ENCODE measurements around the gene TBC1D19. TPM values are rescaled to one million over a fixed set of nuclear protein-coding genes. Genes with fewer than 3 reads are reported as not detected.

TBC1D19 gene
- total RNA-seq, 4 donors from 2014 or later: 9.5 to 24.9 (median 11.2) TPM

DNA sequence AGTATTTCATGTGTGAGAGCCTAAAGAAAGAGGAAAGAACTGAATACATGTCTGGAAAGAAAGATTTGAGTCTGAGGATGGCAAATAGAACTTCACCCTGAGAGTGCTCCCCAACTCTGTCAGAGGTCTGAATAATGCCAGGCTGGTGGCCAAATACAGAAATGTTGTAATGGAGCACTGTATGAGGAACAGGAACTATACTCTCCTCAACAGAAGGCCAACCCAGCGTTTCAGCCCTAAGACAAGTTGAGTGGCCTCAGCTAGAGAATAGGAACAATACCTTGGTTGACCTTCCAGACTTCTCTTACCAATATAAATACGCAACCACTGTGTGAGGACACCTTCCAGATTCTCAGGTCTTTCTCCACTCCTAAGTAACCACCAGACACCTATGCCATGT is 182.3 kb downstream of the TBC1D19 start:
- H3K27ac ChIP-seq (replicated peaks in 1 of 4): no peak overlapping the region
- no peak overlapping the region for H3K4me3 ChIP-seq
- DNase-seq (ENCODE audit: extremely low spot score): no peak
- H3K36me3 ChIP-seq: peaks cover 0 to 22% (median 7%) of the 10 kb centered on the region in 4 donors
- intact Hi-C loops (cut with DNase I): no loop called here
- H3K9me3 ChIP-seq: no peaks in the 10 kb centered on the region
- H3K4me1 ChIP-seq: no peaks in the 10 kb centered on the region
- no peak for TF ChIP-seq POLR2AphosphoS5 (IDR thresholded peaks at IDR 0.05)
- TF ChIP-seq, protein P1, sequence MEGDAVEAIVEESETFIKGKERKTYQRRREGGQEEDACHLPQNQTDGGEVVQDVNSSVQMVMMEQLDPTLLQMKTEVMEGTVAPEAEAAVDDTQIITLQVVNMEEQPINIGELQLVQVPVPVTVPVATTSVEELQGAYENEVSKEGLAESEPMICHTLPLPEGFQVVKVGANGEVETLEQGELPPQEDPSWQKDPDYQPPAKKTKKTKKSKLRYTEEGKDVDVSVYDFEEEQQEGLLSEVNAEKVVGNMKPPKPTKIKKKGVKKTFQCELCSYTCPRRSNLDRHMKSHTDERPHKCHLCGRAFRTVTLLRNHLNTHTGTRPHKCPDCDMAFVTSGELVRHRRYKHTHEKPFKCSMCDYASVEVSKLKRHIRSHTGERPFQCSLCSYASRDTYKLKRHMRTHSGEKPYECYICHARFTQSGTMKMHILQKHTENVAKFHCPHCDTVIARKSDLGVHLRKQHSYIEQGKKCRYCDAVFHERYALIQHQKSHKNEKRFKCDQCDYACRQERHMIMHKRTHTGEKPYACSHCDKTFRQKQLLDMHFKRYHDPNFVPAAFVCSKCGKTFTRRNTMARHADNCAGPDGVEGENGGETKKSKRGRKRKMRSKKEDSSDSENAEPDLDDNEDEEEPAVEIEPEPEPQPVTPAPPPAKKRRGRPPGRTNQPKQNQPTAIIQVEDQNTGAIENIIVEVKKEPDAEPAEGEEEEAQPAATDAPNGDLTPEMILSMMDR (IDR thresholded peaks at IDR 0.05): no peak
- H3K27me3 ChIP-seq: no peaks in the 10 kb centered on the region
- 90% methylated on average over 2 of the region's 2 CpGs for WGBS

DNA sequence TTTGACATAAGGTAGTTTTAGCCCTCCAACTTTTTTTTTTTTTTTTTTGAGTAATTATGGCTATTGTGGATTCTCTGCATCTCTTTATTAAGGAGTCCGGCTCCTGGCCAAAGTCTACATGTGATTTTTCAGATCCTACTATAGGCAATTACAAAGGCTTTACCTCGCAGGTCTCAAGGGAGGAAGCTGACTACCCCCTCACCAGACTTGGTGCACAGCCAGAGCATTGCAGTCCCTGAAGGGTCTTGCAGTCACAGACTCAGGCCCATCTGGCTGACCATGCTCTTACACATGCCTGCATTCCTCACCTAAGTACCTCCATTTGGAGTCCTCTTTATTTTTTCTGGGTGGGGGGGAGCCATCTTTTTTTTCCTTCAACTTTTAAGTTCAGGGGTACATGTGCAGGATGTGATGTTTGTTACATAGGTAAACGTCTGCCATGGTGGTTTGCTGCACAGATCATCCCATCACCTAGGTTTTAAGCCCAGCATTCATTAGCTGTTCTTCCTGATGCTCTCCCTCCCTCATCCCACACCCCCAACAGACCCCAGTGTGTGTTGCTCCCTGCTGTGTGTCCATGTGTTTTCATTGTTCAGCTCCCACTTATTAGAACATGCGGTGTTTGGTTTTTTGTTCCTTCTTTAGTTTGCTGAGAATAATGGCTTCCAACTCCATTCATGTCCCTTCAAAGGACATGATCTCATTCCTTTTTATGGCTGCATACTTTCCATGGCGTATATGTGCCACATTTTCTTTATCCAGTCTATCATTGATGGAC is 188.4 kb downstream of the TBC1D19 start:
- no peak for DNase-seq (ENCODE audit: extremely low spot score)
- H3K4me3 ChIP-seq: no peak overlapping the region
- H3K4me1 ChIP-seq: no peaks in the 10 kb centered on the region
- intact Hi-C loops (cut with DNase I): no loop called here
- peaks cover 0 to 17% (median 14%) of the 10 kb centered on the region in 4 donors for H3K9me3 ChIP-seq
- H3K27ac ChIP-seq (replicated peaks in 1 of 4): no peak overlapping the region
- no peaks in the 10 kb centered on the region for H3K27me3 ChIP-seq
- no peak for TF ChIP-seq POLR2A (IDR thresholded peaks at IDR 0.05; ENCODE audit: low read depth)
- no peak for TF ChIP-seq EP300 (IDR thresholded peaks at IDR 0.05)
- TF ChIP-seq POLR2AphosphoS5 (IDR thresholded peaks at IDR 0.05): no peak
- TF ChIP-seq, protein P1 (IDR thresholded peaks at IDR 0.05): no peak
- H3K36me3 ChIP-seq: peaks cover 0 to 54% (median 10%) of the 10 kb centered on the region in 4 donors
- WGBS: 96% methylated on average over 5 of the region's 5 CpGs

DNA sequence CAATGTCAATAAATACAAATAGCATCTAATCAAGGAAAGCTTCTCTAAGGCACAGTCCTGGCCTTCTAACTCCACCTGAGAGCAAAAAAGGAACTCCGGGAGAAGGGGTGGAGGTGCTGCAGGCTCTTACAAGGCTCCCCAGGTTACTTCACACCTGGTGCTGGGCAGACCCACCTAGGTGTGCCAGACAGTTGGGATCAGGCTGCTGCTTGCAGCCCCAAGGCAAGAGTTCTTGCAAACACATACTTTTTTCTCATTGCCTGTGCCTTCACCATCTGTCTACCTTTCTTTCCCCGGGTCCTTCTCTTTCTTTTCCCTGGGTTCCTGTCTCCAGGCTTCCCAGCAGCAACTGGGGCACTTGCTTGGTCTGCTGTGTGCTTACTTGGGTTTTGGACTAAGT is 195.3 kb downstream of the TBC1D19 start:
- no peak for DNase-seq (ENCODE audit: extremely low spot score)
- peaks cover 0 to 12% (median under 1%) of the 10 kb centered on the region in 4 donors for H3K36me3 ChIP-seq
- H3K4me3 ChIP-seq: no peak overlapping the region
- intact Hi-C loops (cut with DNase I): no loop called here
- peaks cover 0 to 8% (median 7%) of the 10 kb centered on the region in 4 donors for H3K9me3 ChIP-seq
- no peaks in the 10 kb centered on the region for H3K27me3 ChIP-seq
- 100% methylated on average over 2 of the region's 2 CpGs for WGBS
- TF ChIP-seq POLR2AphosphoS5 (IDR thresholded peaks at IDR 0.05) (no peak), EP300 (IDR thresholded peaks at IDR 0.05) (no peak), POLR2A (IDR thresholded peaks at IDR 0.05; ENCODE audit: low read depth) (no peak)
- TF ChIP-seq, protein P1 (IDR thresholded peaks at IDR 0.05): no peak
- no peak overlapping the region for H3K27ac ChIP-seq (replicated peaks in 1 of 4)
- peaks cover 0 to 5% (median 1%) of the 10 kb centered on the region in 4 donors for H3K4me1 ChIP-seq

DNA sequence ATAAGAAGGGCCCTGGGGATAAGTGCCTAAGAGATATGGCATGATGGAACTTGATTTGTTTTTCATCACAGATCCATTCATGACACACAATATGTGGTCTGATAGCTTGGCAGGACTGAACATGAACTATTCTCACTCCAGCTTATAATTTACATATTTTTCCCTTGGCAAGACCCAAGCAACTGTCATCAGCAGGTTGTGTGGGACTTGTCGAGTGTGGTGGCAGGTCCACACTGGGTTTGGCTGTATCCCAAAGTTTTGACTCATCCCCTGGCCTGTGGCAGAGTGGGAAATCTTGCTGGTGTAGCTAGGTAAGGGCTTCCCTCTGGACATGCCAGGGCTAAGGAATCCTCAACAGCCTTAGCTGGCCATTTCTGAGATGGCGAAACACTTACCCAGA is 195.8 kb downstream of the TBC1D19 start:
- DNase-seq (ENCODE audit: extremely low spot score): no peak
- intact Hi-C loops (cut with DNase I): no loop called here
- peaks cover 0 to 4% (median 2%) of the 10 kb centered on the region in 4 donors for H3K9me3 ChIP-seq
- TF ChIP-seq POLR2A (IDR thresholded peaks at IDR 0.05; ENCODE audit: low read depth): no peak
- no peak for TF ChIP-seq POLR2AphosphoS5 (IDR thresholded peaks at IDR 0.05)
- TF ChIP-seq, protein P1 (IDR thresholded peaks at IDR 0.05): no peak
- no peak overlapping the region for H3K27ac ChIP-seq (replicated peaks in 1 of 4)
- H3K4me1 ChIP-seq: peaks cover 0 to 5% (median 1%) of the 10 kb centered on the region in 4 donors
- 57% methylated on average over 2 of the region's 2 CpGs for WGBS
- H3K36me3 ChIP-seq: peaks cover 0 to 14% (median 0%) of the 10 kb centered on the region in 4 donors
- no peak overlapping the region for H3K4me3 ChIP-seq
- no peaks in the 10 kb centered on the region for H3K27me3 ChIP-seq
